ENCODE data around the gene ARHGEF17.
A peak's percentile ranks its signal among the peaks of the same experiment; 100 is the strongest.

Gene ARHGEF17

GRCh38 chr11:73365352-73366264 lies 57.5 kb downstream of the ARHGEF17 start:
- no peak for TF ChIP-seq CTCF (IDR thresholded peaks at IDR 0.05; ENCODE audit: low read length)
- no peak for TF ChIP-seq EZH2phosphoT487 (IDR thresholded peaks at IDR 0.05; ENCODE audit: low read length)
- TF ChIP-seq EZH2 (optimal IDR thresholded peaks at IDR 0.05; ENCODE audit: low read depth, low read length), result no peak
- Histone ChIP-seq H3K9ac (ENCODE audit: low read length) (no peak overlapping the region), H4K20me1 (ENCODE audit: insufficient read depth, low read length) (no peaks in the 10 kb centered on the region), H3K9me2 (replicated peaks; ENCODE audit: insufficient read depth, low read length) (no peaks in the 10 kb centered on the region), H3K4me3 (ENCODE audit: low read length) (no peak overlapping the region), H2AFZ (ENCODE audit: low read length) (no peak overlapping the region), H3K4me2 (ENCODE audit: low read depth, low read length) (peak overlapping the region; percentile 14; the same call in 1 of the 2 replicates), H3K79me2 (ENCODE audit: low read length) (no peaks in the 10 kb centered on the region), H3K9me3 (replicated peaks; ENCODE audit: insufficient read depth, low read length) (no peaks in the 10 kb centered on the region), H3K27me3 (replicated peaks; ENCODE audit: insufficient read depth, low read length) (no peaks in the 10 kb centered on the region), H3K4me1 (ENCODE audit: low read length) (peaks cover 43% of the 10 kb centered on the region), H3F3A (ENCODE audit: insufficient read depth, low read length) (peaks cover 7% of the 10 kb centered on the region; the same call in 1 of the 2 replicates), H3K27ac (ENCODE audit: low read length) (peak overlapping the region; percentile 56), H3K36me3 (replicated peaks; ENCODE audit: insufficient read depth, low read length) (no peaks in the 10 kb centered on the region)
- DNase-seq, result no peak

- no peaks in the 10 kb centered on the region for H4K20me1 ChIP-seq (ENCODE audit: insufficient read depth, low read length)
- no peaks in the 10 kb centered on the region for H3K27me3 ChIP-seq (replicated peaks; ENCODE audit: insufficient read depth, low read length)
- peak overlapping the region; percentile 14; the same call in 1 of the 2 replicates for H3K4me2 ChIP-seq (ENCODE audit: low read depth, low read length)
- TF ChIP-seq CTCF (IDR thresholded peaks at IDR 0.05; ENCODE audit: low read length), result no peak
- TF ChIP-seq EZH2 (optimal IDR thresholded peaks at IDR 0.05; ENCODE audit: low read depth, low read length), result no peak
- no peak for TF ChIP-seq EZH2phosphoT487 (IDR thresholded peaks at IDR 0.05; ENCODE audit: low read length)
- H3K4me1 ChIP-seq (ENCODE audit: low read length), result peaks cover 43% of the 10 kb centered on the region
- H3K4me3 ChIP-seq (ENCODE audit: low read length), result no peak overlapping the region
- no peak overlapping the region for H2AFZ ChIP-seq (ENCODE audit: low read length)
- no peaks in the 10 kb centered on the region for H3K36me3 ChIP-seq (replicated peaks; ENCODE audit: insufficient read depth, low read length)
- H3K27ac ChIP-seq (ENCODE audit: low read length), result peak overlapping the region; percentile 56; the same call in 1 of the 2 replicates
- H3K79me2 ChIP-seq (ENCODE audit: low read length), result no peaks in the 10 kb centered on the region
- H3K9me3 ChIP-seq (replicated peaks; ENCODE audit: insufficient read depth, low read length), result no peaks in the 10 kb centered on the region
- H3K9me2 ChIP-seq (replicated peaks; ENCODE audit: insufficient read depth, low read length), result no peaks in the 10 kb centered on the region
- H3K9ac ChIP-seq (ENCODE audit: low read length), result no peak overlapping the region
- DNase-seq, result peak; percentile 66
- peaks cover 7% of the 10 kb centered on the region; the same call in 1 of the 2 replicates for H3F3A ChIP-seq (ENCODE audit: insufficient read depth, low read length)
Observed at GRCh38 chr11:73366265-73366610, 58.2 kb downstream of the ARHGEF17 start.

- Histone ChIP-seq H3K27me3 (replicated peaks; ENCODE audit: insufficient read depth, low read length) (no peaks in the 10 kb centered on the region), H3K9me3 (replicated peaks; ENCODE audit: insufficient read depth, low read length) (no peaks in the 10 kb centered on the region), H3F3A (ENCODE audit: insufficient read depth, low read length) (peaks cover 7% of the 10 kb centered on the region; the same call in 1 of the 2 replicates), H3K79me2 (ENCODE audit: low read length) (no peaks in the 10 kb centered on the region), H3K9me2 (replicated peaks; ENCODE audit: insufficient read depth, low read length) (no peaks in the 10 kb centered on the region), H4K20me1 (ENCODE audit: insufficient read depth, low read length) (no peaks in the 10 kb centered on the region), H3K4me3 (ENCODE audit: low read length) (no peak overlapping the region), H3K4me2 (ENCODE audit: low read depth, low read length) (no peak overlapping the region), H3K36me3 (replicated peaks; ENCODE audit: insufficient read depth, low read length) (no peaks in the 10 kb centered on the region), H3K4me1 (ENCODE audit: low read length) (peaks cover 48% of the 10 kb centered on the region), H2AFZ (ENCODE audit: low read length) (no peak overlapping the region), H3K9ac (ENCODE audit: low read length) (no peak overlapping the region), H3K27ac (ENCODE audit: low read length) (no peak overlapping the region)
- no peak for TF ChIP-seq CTCF (IDR thresholded peaks at IDR 0.05; ENCODE audit: low read length)
- no peak for TF ChIP-seq EZH2phosphoT487 (IDR thresholded peaks at IDR 0.05; ENCODE audit: low read length)
- no peak for TF ChIP-seq EZH2 (optimal IDR thresholded peaks at IDR 0.05; ENCODE audit: low read depth, low read length)
- DNase-seq, result no peak
Observed at GRCh38 chr11:73366953-73367352, 58.9 kb downstream of the ARHGEF17 start.

Data from MM.1S (cell line).